Stimulated activated CD4-positive, alpha-beta T cell treated with anti-CD3 and anti-CD28 coated beads, Interleukin-2, amount 100 ng/mL, for 4 hours (primary cell): ENCODE results near the gene EFHD1.
A peak's percentile ranks its signal among the peaks of the same experiment; 100 is the strongest.
"Not testable (repeated sequence)": the region's sequence is repeated elsewhere in the genome, so short reads cannot be mapped to it uniquely, and the experiment has no call there.

Source experiments
- DNase-seq: peaks from one replicate; pipeline ENCODE4 v3.0.0-alpha.2; 2020; ENCODE audit warnings: low read depth

The EFHD1 gene

GRCh38 chr2:232621186-232621585 lies 12.2 kb upstream of the EFHD1 start:
- DNase-seq = no peak

GRCh38 chr2:232622563-232622962 lies 10.8 kb upstream of the EFHD1 start:
- no peak for DNase-seq

- no peak for DNase-seq
Observed at GRCh38 chr2:232623768-232624765, 9.3 kb upstream of the EFHD1 start.

- DNase-seq = no peak
Observed at GRCh38 chr2:232626584-232626983, 6.8 kb upstream of the EFHD1 start.

GRCh38 chr2:232628466-232629128 lies 4.8 kb upstream of the EFHD1 start:
- no peak for DNase-seq

GRCh38 chr2:232629129-232629475 lies 4.3 kb upstream of the EFHD1 start:
- DNase-seq = no peak

GRCh38 chr2:232632229-232632903 lies 1.0 kb upstream of the EFHD1 start:
- no peak for DNase-seq

GRCh38 chr2:232632904-232633412 lies 446 bp upstream of the EFHD1 start:
- peak; percentile 9 for DNase-seq

- DNase-seq = no peak
Observed at GRCh38 chr2:232634206-232635150, 1.1 kb downstream of the EFHD1 start.

GRCh38 chr2:232635376-232635775 lies 2.0 kb downstream of the EFHD1 start:
- not testable (repeated sequence) for DNase-seq

- DNase-seq = no peak
Observed at GRCh38 chr2:232635820-232636219, 2.4 kb downstream of the EFHD1 start.

GRCh38 chr2:232636788-232637420 lies 3.5 kb downstream of the EFHD1 start:
- no peak for DNase-seq

- no peak for DNase-seq
Observed at GRCh38 chr2:232637866-232638583, 4.6 kb downstream of the EFHD1 start.

GRCh38 chr2:232641153-232641848 lies 7.9 kb downstream of the EFHD1 start:
- DNase-seq = no peak

GRCh38 chr2:232643147-232643425 lies 9.7 kb downstream of the EFHD1 start:
- DNase-seq = no peak

- no peak for DNase-seq
Observed at GRCh38 chr2:232643813-232644347, 10.5 kb downstream of the EFHD1 start.

GRCh38 chr2:232645061-232645460 lies 11.7 kb downstream of the EFHD1 start:
- DNase-seq = no peak

- no peak for DNase-seq
Observed at GRCh38 chr2:232646726-232647125, 13.3 kb downstream of the EFHD1 start.

GRCh38 chr2:232647261-232647660 lies 13.9 kb downstream of the EFHD1 start:
- no peak for DNase-seq

- DNase-seq = no peak
Observed at GRCh38 chr2:232649033-232649432, 15.6 kb downstream of the EFHD1 start.
